Subcutaneous adipose tissue (tissue), 4 donors: ENCODE data around the gene SS18L1. TPM values are rescaled to one million over a fixed set of nuclear protein-coding genes. Genes with fewer than 3 reads are reported as not detected.

ENCODE experiments used
- CTCF ChIP-seq: fragments of 450-650 bp; IDR thresholded peaks from one replicate; pipeline ENCODE4 v1.5.1; 2016; ENCODE audit warnings: low read depth, mild to moderate bottlenecking, control low read depth, antibody characterized with exemption, moderate library complexity
- total RNA-seq, 4 donors: library from RNA; depleted of rRNA; stranded (reverse); fragments of >200 nt; gene quantifications; one replicate each; pipeline ENCODE4 v1.1.0, GENCODE V29; 2016

The SS18L1 gene
- total RNA-seq, 4 donors from 2014 or later = 10.3 to 18.3 (median 12.9) TPM

GRCh38 chr20:62219992-62220665 is 76.6 kb downstream of the SS18L1 start, which contains the start of gene HRH3:
Gene HRH3 (minus strand): TSS chr20:62220278. CDS start chr20:62219970, 308 bp downstream.
- TF ChIP-seq CTCF = no peak

- no peak for TF ChIP-seq CTCF
These were observed 77.3 kb downstream of the SS18L1 start for GRCh38 chr20:62220666-62221568.

DNA sequence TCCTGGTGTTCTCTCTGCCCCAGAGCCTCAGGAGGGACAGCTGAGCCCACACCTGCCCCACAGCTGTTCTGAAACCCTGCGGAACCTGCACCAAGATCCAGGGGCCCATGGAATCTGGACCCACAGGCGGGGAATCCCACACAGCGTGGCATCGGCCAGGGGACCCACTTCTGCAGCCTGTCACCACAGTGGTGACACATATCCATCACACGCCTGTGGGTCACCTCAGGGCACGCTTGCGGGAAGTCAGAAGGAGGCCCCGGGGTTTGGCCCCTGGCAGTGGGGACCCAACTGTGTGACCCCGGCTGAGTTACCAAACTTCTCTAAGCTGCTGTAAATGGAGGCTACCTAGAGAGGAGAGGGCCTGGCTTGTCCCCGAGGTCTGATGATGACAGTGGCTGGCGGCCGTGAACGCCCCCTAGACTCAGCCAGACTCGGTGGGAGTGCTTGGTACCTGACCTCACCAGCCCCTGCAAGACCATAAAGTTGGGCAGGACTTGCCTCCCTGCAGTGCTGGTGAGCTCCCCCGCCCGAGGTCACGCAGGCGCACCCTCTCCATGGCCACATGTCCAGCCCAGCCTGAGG is 78.8 kb downstream of the SS18L1 start:
- TF ChIP-seq CTCF = no peak

GRCh38 chr20:62222972-62223371 is 79.4 kb downstream of the SS18L1 start:
- no peak for TF ChIP-seq CTCF

GRCh38 chr20:62223571-62223970 is 80.0 kb downstream of the SS18L1 start:
- TF ChIP-seq CTCF = no peak

DNA sequence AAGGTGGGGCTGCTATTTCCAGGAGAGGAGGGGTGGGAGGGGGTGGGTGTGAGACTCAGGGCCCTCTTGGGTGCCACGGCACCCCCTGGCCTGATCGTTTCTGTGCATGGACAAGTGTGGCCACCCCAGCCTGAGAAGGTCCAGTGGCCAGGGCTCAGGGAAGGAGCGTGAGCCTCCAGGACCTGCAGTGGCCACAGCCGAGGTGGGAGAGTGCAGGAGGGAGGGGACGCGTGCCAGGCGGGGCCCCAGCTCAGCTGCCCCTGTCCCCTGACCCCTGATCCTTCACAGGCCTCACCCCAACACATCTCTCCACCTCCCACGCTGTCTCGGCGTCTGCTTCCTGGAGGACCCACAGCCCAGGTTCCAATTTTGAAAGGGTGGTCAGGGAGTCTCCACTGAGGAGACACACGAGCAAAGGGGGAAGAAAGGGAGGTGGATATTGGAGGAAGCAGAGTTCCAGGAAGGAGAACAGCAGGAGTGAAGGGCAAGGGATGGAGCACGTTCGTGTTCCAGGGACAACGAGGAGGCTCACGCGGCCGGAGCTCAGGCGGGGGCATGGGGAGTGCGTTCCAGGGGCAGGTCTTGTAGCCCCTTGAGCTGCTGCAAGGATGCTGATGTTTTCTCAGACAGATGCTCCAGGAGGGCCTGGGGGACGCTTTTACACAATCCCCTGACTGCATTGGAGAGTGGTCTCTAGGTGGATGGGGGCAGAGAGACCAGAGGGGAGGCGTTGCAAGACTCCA is 80.7 kb downstream of the SS18L1 start:
- TF ChIP-seq CTCF = no peak
